ENCODE results near the gene FBXW8.

The FBXW8 gene

DNA sequence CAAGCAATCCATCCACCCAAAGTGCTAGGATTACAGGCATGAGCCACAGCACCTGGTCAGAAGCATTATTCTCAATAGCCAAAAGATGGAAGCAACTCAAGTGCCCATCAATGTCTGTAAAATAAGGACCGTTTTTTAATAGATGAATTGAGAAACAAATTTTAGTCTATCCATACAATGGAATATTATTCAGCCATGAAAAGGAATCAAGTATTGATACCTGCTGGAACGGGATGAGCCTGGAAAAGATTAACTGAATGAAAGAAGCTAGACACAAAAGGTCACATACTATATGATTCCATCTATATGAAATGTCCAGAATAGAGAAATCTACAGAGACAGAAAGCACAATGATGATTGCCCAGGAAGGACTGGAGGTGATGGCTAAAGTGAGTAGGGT, 9.1 kb upstream of the FBXW8 start:
- TF ChIP-seq ZFX (IDR thresholded peaks at IDR 0.05): no peak
- no peak for TF ChIP-seq CTCF (conservative IDR thresholded peaks at IDR 0.05)
- no peak overlapping the region for H3K27ac ChIP-seq

DNA sequence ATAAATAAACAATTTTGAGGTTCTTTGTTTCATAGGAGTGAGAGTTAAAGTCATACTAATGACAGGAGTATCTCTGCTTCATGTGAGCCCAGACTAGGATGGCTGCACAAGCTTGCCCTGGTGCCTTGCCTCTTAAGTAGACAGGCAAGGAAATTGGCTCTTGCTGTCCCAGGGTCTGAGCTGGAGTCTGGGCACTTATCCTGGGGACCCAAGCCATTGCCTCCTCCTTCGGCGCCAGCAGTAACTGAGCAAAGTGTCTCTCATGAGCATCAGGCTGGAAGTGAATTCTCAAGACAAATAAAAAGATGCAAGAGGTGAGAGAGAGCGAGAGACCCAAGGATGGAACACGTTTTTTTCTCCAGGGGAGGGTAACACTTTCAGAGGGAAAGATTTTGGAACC, 6.9 kb upstream of the FBXW8 start:
- TF ChIP-seq CTCF (conservative IDR thresholded peaks at IDR 0.05) (no peak), ZFX (IDR thresholded peaks at IDR 0.05) (no peak)
- no peak overlapping the region for H3K27ac ChIP-seq

GRCh38 chr12:116906285-116906684, 4.5 kb upstream of the FBXW8 start:
- TF ChIP-seq CTCF (conservative IDR thresholded peaks at IDR 0.05) (no peak), ZFX (IDR thresholded peaks at IDR 0.05) (no peak)
- no peak overlapping the region for H3K27ac ChIP-seq

- peak overlapping the region; percentile 90 for H3K27ac ChIP-seq
- TF ChIP-seq ZFX (IDR thresholded peaks at IDR 0.05): no peak
- no peak for TF ChIP-seq CTCF (conservative IDR thresholded peaks at IDR 0.05)
Measured at GRCh38 chr12:116910280-116910644, 488 bp upstream of the FBXW8 start.

DNA sequence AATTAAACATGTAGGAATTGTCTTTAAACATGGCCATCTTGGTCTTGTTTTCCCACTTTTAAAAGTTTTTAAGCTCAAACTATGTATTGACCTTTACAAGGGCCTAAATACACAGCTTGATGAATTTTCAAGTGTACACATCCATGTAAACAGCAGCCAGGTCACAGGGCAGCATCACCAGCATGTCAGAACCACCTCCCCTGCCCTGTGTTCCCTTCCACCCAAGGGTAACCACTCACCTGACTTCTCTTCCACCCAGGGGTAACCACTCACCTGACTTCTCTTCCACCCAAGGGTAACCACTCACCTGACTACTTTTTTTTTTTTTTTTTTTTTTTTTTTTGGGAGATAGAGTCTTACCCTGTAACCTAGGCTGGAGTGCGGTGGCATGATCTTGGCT, 4.6 kb downstream of the FBXW8 start:
- TF ChIP-seq ZFX (IDR thresholded peaks at IDR 0.05) (no peak), CTCF (conservative IDR thresholded peaks at IDR 0.05) (no peak)
- peak overlapping the region; percentile 2; the same call in 1 of the 2 replicates for H3K27ac ChIP-seq

DNA sequence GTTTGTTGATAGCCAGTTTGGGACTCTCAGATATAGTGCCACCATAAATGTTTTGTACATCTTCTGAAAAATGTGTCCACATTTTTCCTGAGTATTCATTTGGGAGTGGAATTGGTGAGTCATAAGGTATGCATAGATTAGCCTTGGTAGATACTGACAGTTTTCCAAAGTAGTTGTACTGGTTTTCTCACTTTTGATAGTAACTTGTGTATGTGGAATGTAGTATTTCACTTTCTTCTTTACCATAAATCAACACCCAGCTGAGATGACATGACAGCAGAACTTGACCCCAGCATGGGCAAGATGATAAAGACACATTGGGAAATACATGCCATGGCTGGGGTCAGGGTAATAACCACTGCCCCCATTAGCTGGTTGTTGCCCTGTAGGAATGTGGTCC, 5.4 kb downstream of the FBXW8 start:
- no peak for TF ChIP-seq ZFX (IDR thresholded peaks at IDR 0.05)
- TF ChIP-seq CTCF (conservative IDR thresholded peaks at IDR 0.05): no peak
- H3K27ac ChIP-seq: no peak overlapping the region

DNA sequence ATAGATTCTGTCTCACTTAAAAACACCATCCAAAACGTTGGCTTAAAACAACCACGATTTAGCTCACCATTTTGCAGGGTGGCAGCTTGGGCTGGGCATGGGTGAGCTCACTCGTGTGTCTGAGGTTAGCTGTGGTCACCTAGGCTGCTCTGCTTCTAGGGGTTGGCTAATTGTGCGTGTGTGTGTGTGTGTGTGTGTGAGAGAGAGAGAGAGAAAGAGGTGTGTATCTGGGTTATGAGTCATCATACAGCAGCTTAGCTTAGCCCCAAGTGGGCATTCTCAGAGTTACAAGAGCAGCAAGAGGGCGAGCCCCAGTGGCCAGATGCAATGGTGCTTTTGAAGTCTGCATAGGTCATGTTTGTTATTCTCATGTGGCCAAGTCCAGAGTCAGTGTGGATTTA, 6.0 kb downstream of the FBXW8 start:
- no peak overlapping the region for H3K27ac ChIP-seq
- TF ChIP-seq CTCF (conservative IDR thresholded peaks at IDR 0.05) (no peak), ZFX (IDR thresholded peaks at IDR 0.05) (no peak)
